SK-N-MC (cell line): ENCODE measurements around the gene DAB2.

ENCODE experiments used
- EZH2 ChIP-seq: fragments of 200-600 bp; sonication (generic); IDR thresholded peaks from one replicate; pipeline ENCODE4 v1.6.1; 2017; ENCODE audit warnings: antibody characterized with exemption
- FOXP2 ChIP-seq: optimal IDR thresholded peaks from 2 replicates; pipeline ENCODE3; 2011; ENCODE audit warnings: mild to moderate bottlenecking, moderate library complexity; ENCODE audit not compliant: insufficient read depth; ENCODE audit errors: extremely low read length, control extremely low read depth
- POLR2AphosphoS5 ChIP-seq: IDR thresholded peaks from 2 replicates; pipeline ENCODE4 v1.6.1; 2012; ENCODE audit warnings: mild to moderate bottlenecking, low read depth, low read length, borderline replicate concordance

- TF ChIP-seq EZH2 (no peak), POLR2AphosphoS5 (no peak), FOXP2 (no peak)
Observed at GRCh38 chr5:39376293-39376714, 48.5 kb downstream of the DAB2 start.
